HS-5 (cell line): ENCODE results near the gene HORMAD2.
"Not testable (repeated sequence)": the region's sequence is repeated elsewhere in the genome, so short reads cannot be mapped to it uniquely, and the experiment has no call there.

Source experiments
- DNase-seq: peaks from one replicate; pipeline ENCODE4 v3.0.0-alpha.2; 2012; ENCODE audit warnings: low read depth

The HORMAD2 gene

DNA sequence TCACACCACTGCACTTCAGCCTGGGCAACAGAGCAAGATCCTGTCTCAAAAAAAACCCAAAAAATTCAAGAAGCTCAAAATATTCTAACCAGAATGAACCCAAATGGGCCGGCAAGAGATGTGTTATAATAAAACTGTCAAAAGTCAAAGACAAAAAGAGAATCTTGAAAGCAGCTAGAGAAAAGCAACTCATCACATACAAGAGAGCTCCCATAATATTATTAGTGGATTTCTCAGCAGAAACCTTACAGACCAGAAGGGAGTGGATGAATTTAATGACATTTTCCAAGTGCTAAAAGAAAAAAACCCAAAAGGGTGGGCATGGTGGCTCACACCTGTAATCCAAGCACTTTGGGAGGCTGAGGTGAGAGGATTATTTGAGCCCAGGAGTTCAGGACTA, 22.9 kb upstream of the HORMAD2 start:
- no peak for DNase-seq

- not testable (repeated sequence) for DNase-seq
Measured at GRCh38 chr22:30059346-30060020, 20.8 kb upstream of the HORMAD2 start.

GRCh38 chr22:30061094-30061493, 19.2 kb upstream of the HORMAD2 start:
- DNase-seq = not testable (repeated sequence)

DNA sequence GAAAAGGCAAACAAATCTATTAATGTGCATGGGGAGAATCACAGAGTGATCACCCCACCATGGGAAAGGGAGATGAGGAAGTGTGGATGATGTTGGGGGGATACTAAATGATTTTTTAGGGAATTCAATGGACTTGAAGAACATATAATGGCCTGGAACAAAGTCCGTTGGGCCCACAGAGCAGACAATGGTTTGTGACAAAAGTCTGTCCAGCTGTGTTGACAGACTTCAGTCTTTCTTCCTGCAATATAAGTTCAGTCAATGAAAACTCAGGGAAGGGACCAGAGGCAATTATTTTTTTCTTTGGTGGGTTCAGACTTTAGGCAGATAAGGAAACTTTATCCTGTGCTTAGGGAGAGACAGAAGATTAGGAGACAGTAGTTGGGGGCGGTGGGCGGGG, 18.0 kb upstream of the HORMAD2 start:
- DNase-seq = no peak

DNA sequence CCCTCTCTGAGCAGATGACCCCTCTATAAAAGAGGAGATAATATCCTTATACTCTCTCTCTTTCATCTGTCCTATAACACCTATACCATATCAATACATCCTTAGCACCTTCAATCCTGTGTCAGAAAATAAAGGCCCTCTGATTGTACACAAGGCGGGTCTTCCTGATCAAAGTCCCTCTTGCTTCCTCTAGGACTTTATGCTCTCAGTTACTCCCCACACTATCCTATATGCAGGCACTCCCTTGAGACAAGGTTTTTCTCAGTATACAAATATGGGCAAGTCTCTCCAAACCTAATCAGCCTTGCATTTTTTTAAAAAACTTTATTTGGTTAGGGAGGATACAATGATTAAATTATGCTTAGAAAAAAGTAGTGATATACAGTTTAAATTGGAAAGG, 17.3 kb upstream of the HORMAD2 start:
- no peak for DNase-seq

- DNase-seq = no peak
Measured at GRCh38 chr22:30064172-30064571, 16.1 kb upstream of the HORMAD2 start.

DNA sequence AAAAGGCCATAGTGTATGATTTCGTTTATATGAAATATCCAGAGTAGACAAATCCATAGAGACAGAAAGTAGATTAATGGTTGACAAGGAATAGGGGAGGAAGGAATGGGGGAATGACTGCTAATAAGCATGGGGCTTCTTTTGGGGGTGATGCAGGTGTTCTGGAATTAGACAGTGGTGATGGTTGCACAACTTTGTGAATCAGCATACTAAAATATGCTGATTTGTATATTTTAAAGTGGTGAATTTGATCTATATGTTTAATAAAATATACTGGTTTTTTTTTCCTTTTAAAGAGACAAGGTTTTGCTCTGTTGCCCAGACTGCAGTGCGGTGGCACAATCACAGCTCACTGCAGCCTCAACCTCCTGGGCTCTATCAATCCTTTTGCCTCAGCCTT, 6.5 kb upstream of the HORMAD2 start:
- no peak for DNase-seq

DNA sequence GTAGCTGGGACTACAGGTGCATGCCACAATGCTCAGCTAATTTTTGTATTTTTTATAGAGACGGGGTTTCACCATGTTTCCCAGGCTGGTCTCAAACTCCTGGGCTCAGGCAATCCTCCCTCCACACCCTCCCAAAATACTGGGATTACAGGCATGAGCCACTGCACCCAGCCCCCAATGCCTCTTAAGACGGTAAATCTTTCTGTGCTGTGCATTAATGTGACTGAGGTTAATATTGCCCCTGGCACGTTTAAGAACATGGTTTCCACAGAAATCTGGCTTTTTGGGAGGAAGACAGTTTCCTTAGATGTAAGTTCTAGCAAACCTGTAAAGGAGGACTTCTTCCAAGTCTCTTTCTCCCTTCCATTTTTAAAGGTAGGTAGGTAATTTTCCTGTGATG, 6.1 kb upstream of the HORMAD2 start:
- no peak for DNase-seq

DNA sequence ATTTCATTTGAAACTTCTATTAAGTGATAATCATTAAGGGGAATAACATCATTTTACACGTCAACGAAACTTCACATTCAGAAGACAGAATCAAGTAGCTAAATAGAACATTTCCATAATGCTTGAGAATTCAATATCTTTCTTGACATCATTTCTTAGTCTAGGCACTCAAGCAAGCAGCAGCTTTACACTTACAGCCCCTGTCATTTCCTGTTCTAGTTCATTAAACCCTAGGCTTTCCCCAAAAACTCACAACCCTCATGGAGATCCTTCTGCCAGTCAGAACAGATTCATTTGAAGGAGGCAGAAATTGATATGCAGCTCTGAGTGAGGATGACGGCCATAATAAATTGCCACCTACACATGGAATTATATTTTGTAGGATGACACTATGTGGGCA, 5.3 kb upstream of the HORMAD2 start:
- no peak for DNase-seq

DNA sequence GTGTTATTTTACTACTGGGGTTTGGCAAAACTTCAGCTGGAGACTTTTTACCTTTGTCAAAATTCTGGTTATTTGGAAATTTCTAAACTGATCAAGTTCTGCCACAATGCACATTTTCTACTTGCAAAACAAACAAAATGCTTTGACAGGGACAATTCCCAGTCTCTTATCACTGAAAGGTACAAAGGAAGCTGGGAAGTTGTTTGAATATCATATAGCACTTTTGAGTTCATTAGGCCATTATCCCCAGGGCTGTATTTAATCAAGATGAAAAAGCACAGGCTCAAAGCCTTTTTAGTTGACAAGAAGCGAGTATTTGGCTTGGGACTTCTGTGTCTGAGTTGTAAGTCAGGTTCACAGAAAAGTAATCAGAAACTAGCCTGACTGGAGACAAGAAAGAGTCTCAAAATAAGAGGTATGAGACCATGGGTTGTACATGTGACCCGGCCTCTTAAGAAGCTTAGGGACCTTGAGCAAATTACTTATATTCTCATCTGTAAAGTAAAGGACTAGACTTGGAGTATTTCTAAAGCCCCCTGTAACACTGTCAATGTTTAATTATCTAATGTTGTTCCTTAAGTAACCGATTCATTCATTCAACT, 2.9 kb upstream of the HORMAD2 start:
- no peak for DNase-seq

GRCh38 chr22:30078320-30079311, 1.6 kb upstream of the HORMAD2 start:
- DNase-seq = no peak

DNA sequence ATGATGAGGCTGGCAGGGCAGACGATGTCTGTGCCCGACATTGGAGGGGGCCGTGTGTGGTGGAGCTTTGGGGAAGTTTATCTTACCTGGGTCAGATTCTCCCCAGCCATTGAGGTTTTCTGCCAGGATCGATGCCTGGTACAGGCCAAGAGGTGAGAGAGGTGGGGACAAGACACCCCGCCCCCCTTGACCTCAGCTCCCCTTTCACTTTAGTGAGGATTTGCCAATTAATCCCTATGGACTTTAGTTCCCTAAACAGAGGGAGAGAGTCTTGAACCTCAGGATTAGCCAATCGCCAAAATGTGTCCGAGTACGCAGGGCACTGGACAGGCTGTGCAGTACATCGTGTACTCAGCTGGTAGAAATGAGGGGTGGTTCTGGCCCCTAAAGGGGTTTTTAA, 541 bp downstream of the HORMAD2 start:
- no peak for DNase-seq

DNA sequence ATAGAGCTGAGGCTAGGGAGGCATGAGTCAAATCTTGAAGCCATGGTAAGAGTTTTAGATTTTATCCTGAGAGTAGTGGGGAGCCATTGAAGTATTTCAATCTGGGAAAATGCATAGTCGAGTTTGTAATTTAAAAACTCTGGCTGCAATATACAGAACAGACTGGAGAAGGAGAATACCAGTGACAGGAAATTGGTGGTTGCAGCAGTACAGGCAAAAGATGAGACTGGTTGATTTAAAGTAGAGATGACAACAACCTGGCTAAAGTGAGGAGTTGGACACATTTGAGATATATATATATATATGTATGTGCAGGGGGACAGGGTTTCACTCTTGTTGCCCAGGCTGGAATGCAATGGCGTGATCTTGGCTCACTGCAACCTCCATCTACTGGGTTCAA, 6.2 kb downstream of the HORMAD2 start:
- no peak for DNase-seq

GRCh38 chr22:30087037-30087436, 6.8 kb downstream of the HORMAD2 start:
- peak; percentile 32 for DNase-seq

DNA sequence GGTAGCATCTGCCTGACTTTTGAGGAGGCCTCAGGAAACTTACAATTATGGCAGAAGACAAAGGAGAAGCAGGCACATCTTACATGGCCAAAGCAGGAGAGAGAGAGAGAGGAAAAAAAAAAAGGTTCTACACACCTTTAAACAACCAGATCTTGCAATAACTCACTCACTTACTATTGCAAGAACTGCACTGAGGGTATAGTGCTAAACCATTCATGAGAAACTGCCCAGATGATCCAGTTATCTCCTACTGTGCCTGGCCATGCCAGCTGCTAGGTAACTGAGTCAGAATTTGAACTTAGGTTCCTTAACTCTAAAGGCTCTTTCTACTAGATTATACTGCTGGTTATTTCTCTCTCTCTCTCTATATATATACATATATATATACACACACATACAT, 7.3 kb downstream of the HORMAD2 start:
- DNase-seq = no peak

DNA sequence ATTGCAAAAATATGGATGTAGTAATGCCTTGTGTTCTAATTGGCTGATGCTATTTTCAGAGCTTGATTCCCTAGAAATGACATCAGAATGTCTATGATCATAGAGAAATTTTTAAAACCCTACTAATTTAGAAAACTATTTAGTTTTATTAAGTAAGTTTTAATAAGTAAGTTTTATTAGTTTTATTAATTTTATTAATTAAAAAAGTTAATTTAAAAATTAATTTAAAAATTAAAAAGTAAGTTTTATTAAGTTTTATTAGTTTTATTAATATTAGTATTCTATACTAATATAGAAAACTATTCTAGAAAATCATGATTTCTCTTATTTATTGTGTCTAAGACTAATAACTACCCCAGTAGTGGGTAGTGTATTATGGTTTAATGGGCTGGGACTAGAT, 8.2 kb downstream of the HORMAD2 start:
- DNase-seq = no peak

GRCh38 chr22:30089655-30089974, 9.4 kb downstream of the HORMAD2 start:
- DNase-seq = no peak

- DNase-seq = no peak
Measured at GRCh38 chr22:30092686-30093085, 12.4 kb downstream of the HORMAD2 start.

GRCh38 chr22:30094804-30095203, 14.5 kb downstream of the HORMAD2 start:
- no peak for DNase-seq

- DNase-seq = no peak
Measured at GRCh38 chr22:30097861-30098260, 17.6 kb downstream of the HORMAD2 start.

DNA sequence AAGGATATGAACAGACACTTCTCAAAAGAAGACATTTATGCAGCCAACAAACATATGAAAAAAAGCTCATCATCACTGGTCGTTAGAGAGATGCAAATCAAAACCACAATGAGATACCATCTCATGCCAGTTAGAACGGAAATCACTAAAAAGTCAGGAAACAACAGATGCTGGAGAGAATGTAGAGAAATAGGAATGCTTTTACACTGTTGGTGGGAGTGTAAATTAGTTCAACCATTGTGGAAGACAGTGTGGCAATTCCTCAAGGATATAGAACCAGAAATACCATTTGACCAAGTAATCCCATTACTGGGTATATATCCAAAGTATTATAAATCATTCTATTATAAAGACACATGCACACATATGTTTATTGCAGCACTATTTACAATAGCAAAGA, 20.5 kb downstream of the HORMAD2 start:
- DNase-seq = not testable (repeated sequence)

- no peak for DNase-seq
Measured at GRCh38 chr22:30104501-30105156, 24.4 kb downstream of the HORMAD2 start.

GRCh38 chr22:30105483-30105882, 25.2 kb downstream of the HORMAD2 start:
- DNase-seq = no peak
